Neural progenitor cell (in vitro differentiated cells): ENCODE results near the gene RETN. TPM values are rescaled to one million over a fixed set of nuclear protein-coding genes. Genes with fewer than 3 reads are reported as not detected.
"Not testable (repeated sequence)": the region's sequence is repeated elsewhere in the genome, so short reads cannot be mapped to it uniquely, and the experiment has no call there.

Experiments used
- DNase-seq: peaks from one replicate; pipeline ENCODE4 v3.0.0-alpha.2; 2016; ENCODE audit warnings: low spot score
- H2AFZ ChIP-seq: fragments of 200-600 bp; sonication (generic); replicated peaks from 2 replicates; pipeline ENCODE4 v1.6.1; 2016; ENCODE audit warnings: antibody characterized with exemption
- H3F3A ChIP-seq: fragments of 200-600 bp; sonication (generic); 2 replicates; pipeline ENCODE4 v1.6.1; 2016; ENCODE audit warnings: antibody characterized with exemption, low read depth
- H3K27ac ChIP-seq: fragments of 200-600 bp; sonication (generic); 2 replicates; pipeline ENCODE4 v1.5.1; 2016; ENCODE audit warnings: mild to moderate bottlenecking
- H3K27me3 ChIP-seq: fragments of 200-600 bp; sonication (generic); 2 replicates; pipeline ENCODE4 v1.6.1; 2016; ENCODE audit warnings: mild to moderate bottlenecking, moderate library complexity
- H3K36me3 ChIP-seq: fragments of 200-600 bp; sonication (generic); 2 replicates; pipeline ENCODE4 v1.5.1; 2016
- H3K4me1 ChIP-seq: fragments of 200-600 bp; sonication (generic); 2 replicates; pipeline ENCODE4 v1.6.1; 2016; ENCODE audit warnings: mixed run types
- H3K4me2 ChIP-seq: fragments of 200-600 bp; sonication (generic); 2 replicates; pipeline ENCODE4 v1.6.1; 2016
- H3K4me3 ChIP-seq: fragments of 200-600 bp; sonication (generic); 2 replicates; pipeline ENCODE4 v1.5.1; 2016
- H3K79me2 ChIP-seq: fragments of 200-600 bp; sonication (generic); 2 replicates; pipeline ENCODE4 v1.6.1; 2016; ENCODE audit warnings: low read depth
- H3K9ac ChIP-seq: fragments of 200-600 bp; sonication (generic); 2 replicates; pipeline ENCODE4 v1.6.1; 2016
- H3K9me3 ChIP-seq: fragments of 200-600 bp; sonication (generic); 2 replicates; pipeline ENCODE4 v1.5.1; 2016; ENCODE audit warnings: low read depth
- H4K20me1 ChIP-seq: fragments of 200-600 bp; sonication (generic); 2 replicates; pipeline ENCODE4 v1.6.1; 2016; ENCODE audit warnings: low read depth
- H3K27ac Mint-ChIP-seq: 3 replicates; pipeline ENCODE4 v1.8.0; 2021; ENCODE audit warnings: mixed read lengths
- H3K27me3 Mint-ChIP-seq: 2 replicates; pipeline ENCODE4 v1.8.0; 2022; ENCODE audit warnings: low read depth, mild to moderate bottlenecking, inconsistent platforms, moderate library complexity, mixed read lengths; ENCODE audit not compliant: insufficient read depth
- H3K36me3 Mint-ChIP-seq: 3 replicates; pipeline ENCODE4 v1.8.0; 2021; ENCODE audit warnings: mixed read lengths
- H3K4me1 Mint-ChIP-seq: 3 replicates; pipeline ENCODE4 v1.8.0; 2021; ENCODE audit warnings: mixed read lengths
- H3K4me3 Mint-ChIP-seq: 3 replicates; pipeline ENCODE4 v1.8.0; 2021; ENCODE audit warnings: mild to moderate bottlenecking, moderate library complexity, mixed read lengths
- H3K9me3 Mint-ChIP-seq: 3 replicates; pipeline ENCODE4 v1.8.0; 2020; ENCODE audit warnings: mixed read lengths
- CTCF ChIP-seq: fragments of 200-600 bp; sonication (generic); IDR thresholded peaks from 2 replicates; pipeline ENCODE4 v1.5.1; 2017; ENCODE audit warnings: antibody characterized with exemption, mild to moderate bottlenecking
- EZH2 ChIP-seq: fragments of 200-600 bp; sonication (generic); IDR thresholded peaks from 2 replicates; pipeline ENCODE4 v1.6.1; 2017; ENCODE audit warnings: antibody characterized with exemption, mild to moderate bottlenecking, moderate library complexity
- EZH2phosphoT487 ChIP-seq: fragments of 200-600 bp; sonication (generic); IDR thresholded peaks from 2 replicates; pipeline ENCODE4 v1.6.1; 2017; ENCODE audit warnings: antibody characterized with exemption
- total RNA-seq: library from RNA; depleted of rRNA; stranded (reverse); fragments of >200 nt; gene quantifications from 2 replicates; pipeline ENCODE4 v1.2.3, GENCODE V29; 2015; ENCODE audit warnings: low replicate concordance

The RETN gene
- total RNA-seq, 1 donor from 2014 or later: not detected

GRCh38 chr19:7642295-7643030 lies 26.4 kb upstream of the RETN start:
- Histone ChIP-seq H2AFZ (no peak overlapping the region), H3K4me3 (no peak overlapping the region), H4K20me1 (no peaks in the 10 kb centered on the region), H3K27me3 (no peaks in the 10 kb centered on the region), H3K4me2 (no peak overlapping the region), H3K36me3 (no peaks in the 10 kb centered on the region), H3K9me3 (no peaks in the 10 kb centered on the region), H3K4me1 (no peaks in the 10 kb centered on the region), H3K79me2 (no peaks in the 10 kb centered on the region), H3K27ac (no peak overlapping the region), H3F3A (peaks cover 11% of the 10 kb centered on the region), H3K9ac (no peak overlapping the region)
- H3K9me3 Mint-ChIP-seq: peaks cover 2% of the 10 kb centered on the region
- TF ChIP-seq EZH2phosphoT487 (no peak), EZH2 (no peak), CTCF (no peak)
- no peak overlapping the region for H3K4me3 Mint-ChIP-seq
- DNase-seq: no peak
- no peak overlapping the region for H3K27ac Mint-ChIP-seq
- no peaks in the 10 kb centered on the region for H3K36me3 Mint-ChIP-seq
- H3K27me3 Mint-ChIP-seq: peaks cover 7% of the 10 kb centered on the region
- no peaks in the 10 kb centered on the region for H3K4me1 Mint-ChIP-seq

- H3K4me1 ChIP-seq: no peaks in the 10 kb centered on the region
- H3F3A ChIP-seq: peaks cover 11% of the 10 kb centered on the region
- H3K4me3 ChIP-seq: no peak overlapping the region
- Mint-ChIP-seq H3K4me3 (no peak overlapping the region), H3K27me3 (peaks cover 7% of the 10 kb centered on the region), H3K4me1 (no peaks in the 10 kb centered on the region), H3K9me3 (peaks cover 2% of the 10 kb centered on the region), H3K27ac (no peak overlapping the region), H3K36me3 (no peaks in the 10 kb centered on the region)
- no peak for DNase-seq
- H3K4me2 ChIP-seq: no peak overlapping the region
- H3K27ac ChIP-seq: no peak overlapping the region
- TF ChIP-seq EZH2: no peak
- TF ChIP-seq CTCF: no peak
- TF ChIP-seq EZH2phosphoT487: no peak
- H3K9ac ChIP-seq: no peak overlapping the region
- H3K27me3 ChIP-seq: no peaks in the 10 kb centered on the region
- no peak overlapping the region for H2AFZ ChIP-seq
- no peaks in the 10 kb centered on the region for H4K20me1 ChIP-seq
- no peaks in the 10 kb centered on the region for H3K79me2 ChIP-seq
- no peaks in the 10 kb centered on the region for H3K36me3 ChIP-seq
- no peaks in the 10 kb centered on the region for H3K9me3 ChIP-seq
Observed at GRCh38 chr19:7643031-7643415, 25.8 kb upstream of the RETN start.

- not testable (repeated sequence) for H3K36me3 ChIP-seq, H3K36me3 Mint-ChIP-seq, H3K4me2 ChIP-seq, H3K27ac ChIP-seq, DNase-seq, H3K4me3 ChIP-seq, H3K4me3 Mint-ChIP-seq, H3K79me2 ChIP-seq, H3K27ac Mint-ChIP-seq, H3K9me3 Mint-ChIP-seq, H3K4me1 Mint-ChIP-seq, H3K9ac ChIP-seq, H2AFZ ChIP-seq, H3K27me3 Mint-ChIP-seq, H3K9me3 ChIP-seq, H3K4me1 ChIP-seq, H4K20me1 ChIP-seq, H3K27me3 ChIP-seq
- peaks cover 11% of the 10 kb centered on the region for H3F3A ChIP-seq
Observed at GRCh38 chr19:7643629-7644549, 25.0 kb upstream of the RETN start.

GRCh38 chr19:7644550-7644877 lies 24.3 kb upstream of the RETN start:
- H3K4me2 ChIP-seq: no peak overlapping the region
- H3K27ac Mint-ChIP-seq: no peak overlapping the region
- TF ChIP-seq EZH2 (no peak), EZH2phosphoT487 (no peak), CTCF (no peak)
- no peak overlapping the region for H3K4me3 ChIP-seq
- H3K36me3 Mint-ChIP-seq: no peaks in the 10 kb centered on the region
- no peaks in the 10 kb centered on the region for H3K4me1 ChIP-seq
- no peak overlapping the region for H2AFZ ChIP-seq
- DNase-seq: no peak
- peaks cover 2% of the 10 kb centered on the region for H3K9me3 Mint-ChIP-seq
- H4K20me1 ChIP-seq: no peaks in the 10 kb centered on the region
- H3F3A ChIP-seq: peaks cover 9% of the 10 kb centered on the region
- peaks cover 5% of the 10 kb centered on the region for H3K27me3 Mint-ChIP-seq
- no peaks in the 10 kb centered on the region for H3K9me3 ChIP-seq
- no peak overlapping the region for H3K4me3 Mint-ChIP-seq
- no peaks in the 10 kb centered on the region for H3K27me3 ChIP-seq
- H3K9ac ChIP-seq: no peak overlapping the region
- H3K36me3 ChIP-seq: no peaks in the 10 kb centered on the region
- no peaks in the 10 kb centered on the region for H3K79me2 ChIP-seq
- H3K4me1 Mint-ChIP-seq: no peaks in the 10 kb centered on the region
- no peak overlapping the region for H3K27ac ChIP-seq
